ENCODE measurements around the gene SPON1.

DNA sequence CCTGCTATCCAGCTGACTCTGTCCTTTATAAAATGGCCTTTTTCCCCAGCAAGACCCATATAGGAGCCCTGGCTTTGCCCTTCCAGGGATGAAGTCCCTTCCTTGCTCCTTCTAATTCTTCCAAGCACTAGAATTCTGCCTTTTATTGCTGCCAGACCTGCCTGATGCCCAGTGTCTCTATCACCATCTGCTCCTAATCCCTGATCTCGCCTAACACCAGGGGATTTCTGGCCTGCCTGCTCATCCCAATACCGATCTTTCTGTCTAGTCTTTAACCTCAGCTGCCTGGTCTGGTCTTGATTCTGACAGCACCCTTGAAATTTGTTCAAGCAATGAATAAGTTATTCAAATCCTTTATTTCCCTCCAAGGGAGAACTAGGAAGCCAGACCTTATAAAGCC, 150.2 kb downstream of the SPON1 start:
- TF ChIP-seq, protein P1, sequence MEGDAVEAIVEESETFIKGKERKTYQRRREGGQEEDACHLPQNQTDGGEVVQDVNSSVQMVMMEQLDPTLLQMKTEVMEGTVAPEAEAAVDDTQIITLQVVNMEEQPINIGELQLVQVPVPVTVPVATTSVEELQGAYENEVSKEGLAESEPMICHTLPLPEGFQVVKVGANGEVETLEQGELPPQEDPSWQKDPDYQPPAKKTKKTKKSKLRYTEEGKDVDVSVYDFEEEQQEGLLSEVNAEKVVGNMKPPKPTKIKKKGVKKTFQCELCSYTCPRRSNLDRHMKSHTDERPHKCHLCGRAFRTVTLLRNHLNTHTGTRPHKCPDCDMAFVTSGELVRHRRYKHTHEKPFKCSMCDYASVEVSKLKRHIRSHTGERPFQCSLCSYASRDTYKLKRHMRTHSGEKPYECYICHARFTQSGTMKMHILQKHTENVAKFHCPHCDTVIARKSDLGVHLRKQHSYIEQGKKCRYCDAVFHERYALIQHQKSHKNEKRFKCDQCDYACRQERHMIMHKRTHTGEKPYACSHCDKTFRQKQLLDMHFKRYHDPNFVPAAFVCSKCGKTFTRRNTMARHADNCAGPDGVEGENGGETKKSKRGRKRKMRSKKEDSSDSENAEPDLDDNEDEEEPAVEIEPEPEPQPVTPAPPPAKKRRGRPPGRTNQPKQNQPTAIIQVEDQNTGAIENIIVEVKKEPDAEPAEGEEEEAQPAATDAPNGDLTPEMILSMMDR (IDR thresholded peaks at IDR 0.05) = no peak
- TF ChIP-seq POLR2A (IDR thresholded peaks at IDR 0.05) = no peak
- no peak for TF ChIP-seq EP300 (IDR thresholded peaks at IDR 0.05)
- no peak for TF ChIP-seq POLR2AphosphoS5 (IDR thresholded peaks at IDR 0.05)
